HEK293T (cell line): ENCODE measurements around the gene TGFB2.

Experiments used
- ARNT ChIP-seq: fragments of 450-650 bp; IDR thresholded peaks from 2 replicates; pipeline ENCODE4 v1.6.1; 2017; ENCODE audit warnings: mild to moderate bottlenecking
- BHLHE40 ChIP-seq: fragments of 450-650 bp; IDR thresholded peaks from 2 replicates; pipeline ENCODE4 v1.6.1; 2016; ENCODE audit warnings: mild to moderate bottlenecking, moderate library complexity, borderline replicate concordance
- FOXA1 ChIP-seq: fragments of 450-650 bp; IDR thresholded peaks from 2 replicates; pipeline ENCODE4 v1.6.1; 2016; ENCODE audit warnings: mild to moderate bottlenecking
- FOXK2 ChIP-seq: fragments of 450-650 bp; IDR thresholded peaks from 2 replicates; pipeline ENCODE4 v1.6.1; 2016; ENCODE audit warnings: mild to moderate bottlenecking
- LEF1 ChIP-seq: fragments of 450-650 bp; IDR thresholded peaks from 2 replicates; pipeline ENCODE4 v1.6.1; 2017; ENCODE audit warnings: mild to moderate bottlenecking, borderline replicate concordance
- SUZ12 ChIP-seq: fragments of 450-650 bp; IDR thresholded peaks from 2 replicates; pipeline ENCODE4 v1.6.1; 2016; ENCODE audit warnings: mild to moderate bottlenecking
- TARDBP ChIP-seq: fragments of 450-650 bp; IDR thresholded peaks from 2 replicates; pipeline ENCODE4 v1.6.1; 2016
- TF ChIP-seq, protein P1 (sequence below): fragments of 450-650 bp; IDR thresholded peaks from 2 replicates; pipeline ENCODE4 v1.6.1; 2016

DNA sequence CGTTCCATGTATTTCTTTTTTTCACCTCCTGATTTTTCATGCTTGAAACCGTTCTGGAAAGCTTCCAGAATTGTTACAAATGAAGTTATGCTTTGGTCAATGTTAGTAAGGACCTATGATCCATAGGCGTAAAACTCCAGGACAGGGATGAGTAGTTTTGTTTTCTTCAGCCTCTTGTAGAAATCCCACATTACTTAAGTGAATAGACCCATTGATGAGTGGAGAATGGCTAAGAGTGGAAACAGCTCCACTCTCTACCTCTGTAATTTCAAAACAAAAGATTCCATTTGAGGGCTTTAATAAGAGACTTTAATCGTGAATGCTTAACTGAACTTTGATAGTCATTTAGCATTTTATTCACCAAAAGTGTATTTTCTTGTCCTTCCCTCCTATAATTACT is 3.0 kb upstream of the TGFB2 start:
- TF ChIP-seq TARDBP (no peak), FOXA1 (no peak), FOXK2 (no peak), ARNT (no peak), LEF1 (no peak), BHLHE40 (no peak), SUZ12 (no peak)
- TF ChIP-seq, protein P1, sequence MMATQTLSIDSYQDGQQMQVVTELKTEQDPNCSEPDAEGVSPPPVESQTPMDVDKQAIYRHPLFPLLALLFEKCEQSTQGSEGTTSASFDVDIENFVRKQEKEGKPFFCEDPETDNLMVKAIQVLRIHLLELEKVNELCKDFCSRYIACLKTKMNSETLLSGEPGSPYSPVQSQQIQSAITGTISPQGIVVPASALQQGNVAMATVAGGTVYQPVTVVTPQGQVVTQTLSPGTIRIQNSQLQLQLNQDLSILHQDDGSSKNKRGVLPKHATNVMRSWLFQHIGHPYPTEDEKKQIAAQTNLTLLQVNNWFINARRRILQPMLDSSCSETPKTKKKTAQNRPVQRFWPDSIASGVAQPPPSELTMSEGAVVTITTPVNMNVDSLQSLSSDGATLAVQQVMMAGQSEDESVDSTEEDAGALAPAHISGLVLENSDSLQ, result no peak
